ENCODE data around the gene ABCA2.

- TF ChIP-seq CTCF (IDR thresholded peaks at IDR 0.05) (no peak), POLR2A (IDR thresholded peaks at IDR 0.05) (no peak)
These were observed 67.1 kb downstream of the ABCA2 start for GRCh38 chr9:136960938-136961275.
